Erythroblast (primary cell): ENCODE results near the gene TC2N.
"Not testable (repeated sequence)": the region's sequence is repeated elsewhere in the genome, so short reads cannot be mapped to it uniquely, and the experiment has no call there.

Experiments
- DNase-seq, 2 experiments: peaks; one replicate each; lab custom pipeline; 2025; lab: John Stamatoyannopoulos, UW
- GATA1 ChIP-seq: IDR thresholded peaks from 2 replicates; pipeline ENCODE4 v1.6.1; 2011; ENCODE audit warnings: low read depth, mild to moderate bottlenecking, control low read depth, low read length, moderate library complexity
- POLR2A ChIP-seq: IDR thresholded peaks from 2 replicates; pipeline ENCODE4 v1.6.1; 2011; ENCODE audit warnings: mild to moderate bottlenecking, low read length

The TC2N gene

DNA sequence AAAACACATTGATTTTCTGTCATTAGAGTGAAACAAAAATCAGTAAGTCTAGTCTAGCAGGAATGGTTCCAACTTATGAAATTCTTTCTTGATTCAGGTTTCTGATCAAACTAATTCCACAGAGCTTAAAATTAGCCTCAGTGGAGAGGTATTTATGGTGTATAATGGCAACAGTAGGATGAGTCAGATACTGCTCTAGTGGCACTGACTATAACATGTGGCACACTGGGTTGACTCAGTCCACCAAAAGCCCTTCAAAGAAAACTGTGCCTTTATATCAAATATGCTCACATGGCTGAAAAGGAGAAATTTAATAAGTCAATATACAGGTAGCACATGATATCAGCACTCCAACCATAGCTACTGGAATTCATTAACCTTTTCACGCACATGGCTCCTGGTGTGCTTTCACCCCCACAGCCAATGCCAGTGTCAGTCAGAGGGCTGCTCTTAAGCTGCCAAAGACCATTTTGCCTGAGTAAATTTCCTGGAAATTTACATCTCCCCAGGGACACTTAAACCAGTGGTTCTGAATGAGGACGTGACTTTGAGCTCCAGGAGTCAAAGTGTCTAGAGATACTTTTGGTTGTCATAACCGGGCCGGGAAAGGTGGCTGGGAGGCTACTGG is 113.7 kb downstream of the TC2N start:
- no peak for DNase-seq
- TF ChIP-seq POLR2A (no peak), GATA1 (no peak)

DNA sequence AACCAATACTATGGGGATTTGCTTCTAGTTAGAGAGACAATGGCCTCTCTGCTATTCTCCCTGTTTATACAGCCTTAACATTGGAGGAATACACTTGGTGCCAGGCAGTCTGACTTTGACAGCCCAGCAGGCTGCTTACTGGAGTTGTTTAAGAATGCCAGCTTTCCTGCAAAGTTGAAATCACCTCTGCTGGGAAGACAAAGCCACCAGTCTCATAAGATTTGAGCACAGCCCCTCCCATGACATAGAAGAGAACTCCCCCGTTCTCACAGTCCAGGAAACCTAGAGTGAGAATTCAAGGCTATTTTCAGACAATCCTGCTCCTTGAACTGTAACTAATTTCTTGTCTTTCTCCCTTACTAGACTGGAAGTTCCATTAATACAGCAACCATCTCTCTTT is 114.4 kb downstream of the TC2N start:
- no peak for TF ChIP-seq POLR2A
- no peak for TF ChIP-seq GATA1
- no peak for DNase-seq

DNA sequence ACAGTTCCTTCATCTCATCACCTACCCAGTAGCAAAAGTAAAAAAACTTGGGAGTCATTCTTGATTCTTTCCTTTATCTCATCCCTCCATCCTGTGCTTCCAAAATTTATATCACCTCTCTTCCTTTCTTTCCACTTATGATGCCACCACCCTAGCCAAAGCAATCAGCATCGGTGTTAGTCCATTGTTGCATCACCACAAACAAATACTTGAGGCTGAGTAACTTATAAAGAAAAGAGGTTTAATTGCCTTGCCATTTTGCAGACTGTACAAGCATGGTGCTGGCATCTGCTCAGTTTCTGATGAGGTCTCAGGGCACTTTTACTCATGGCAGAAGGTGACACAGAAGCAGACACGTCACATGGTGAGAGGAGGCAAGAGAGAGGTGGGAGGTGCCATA is 115.6 kb downstream of the TC2N start:
- no peak for TF ChIP-seq GATA1
- TF ChIP-seq POLR2A = no peak

DNA sequence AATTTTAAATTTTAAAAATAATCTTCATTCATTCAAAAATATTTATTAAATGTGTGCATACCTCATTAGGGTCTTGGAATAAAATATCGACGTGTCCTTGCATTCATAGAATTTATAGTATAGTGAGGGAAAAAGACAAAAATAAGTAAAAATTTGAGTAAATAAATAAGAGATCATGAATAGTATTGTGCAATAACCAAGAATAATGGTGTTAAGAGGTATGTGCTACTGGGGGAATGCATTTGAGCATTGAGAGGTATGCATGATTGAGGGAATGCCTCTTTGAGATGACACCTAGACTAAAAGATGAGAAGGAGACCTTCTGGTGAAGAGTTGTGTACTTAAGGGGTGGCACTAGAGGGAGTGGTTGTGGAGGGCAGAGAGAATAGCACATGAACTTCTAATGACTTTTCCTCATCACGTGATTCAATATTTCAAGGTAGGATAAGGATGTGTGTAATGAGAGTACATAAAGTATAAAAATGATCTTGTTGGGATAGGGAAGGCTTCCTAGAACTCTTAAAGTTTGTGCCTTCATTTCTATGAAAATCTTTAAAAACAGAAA is 116.6 kb downstream of the TC2N start:
- DNase-seq = no peak
- TF ChIP-seq POLR2A = no peak
- TF ChIP-seq GATA1 = no peak

More for the DNA sequence above, 115.6 kb downstream of the TC2N start:
- no peak for DNase-seq

DNA sequence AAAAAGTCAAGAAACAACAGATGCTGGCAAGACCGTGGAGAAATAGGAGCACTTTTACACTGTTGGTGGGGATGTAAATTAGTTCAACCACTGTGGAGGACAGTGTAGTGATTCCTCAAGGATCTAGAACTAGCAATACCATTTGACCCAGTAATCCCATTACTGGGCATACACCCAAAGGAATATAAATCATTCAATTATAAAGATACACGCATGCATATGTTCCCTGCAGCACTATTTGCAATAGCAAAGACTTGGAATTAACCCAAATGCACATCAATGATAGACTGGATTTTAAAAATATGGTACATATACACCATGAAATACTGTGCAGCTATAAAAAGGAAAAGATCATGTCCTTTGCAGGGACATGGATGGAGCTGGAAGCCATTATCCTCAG is 117.5 kb downstream of the TC2N start:
- TF ChIP-seq GATA1 = no peak
- no peak for TF ChIP-seq POLR2A
- DNase-seq = no peak

DNA sequence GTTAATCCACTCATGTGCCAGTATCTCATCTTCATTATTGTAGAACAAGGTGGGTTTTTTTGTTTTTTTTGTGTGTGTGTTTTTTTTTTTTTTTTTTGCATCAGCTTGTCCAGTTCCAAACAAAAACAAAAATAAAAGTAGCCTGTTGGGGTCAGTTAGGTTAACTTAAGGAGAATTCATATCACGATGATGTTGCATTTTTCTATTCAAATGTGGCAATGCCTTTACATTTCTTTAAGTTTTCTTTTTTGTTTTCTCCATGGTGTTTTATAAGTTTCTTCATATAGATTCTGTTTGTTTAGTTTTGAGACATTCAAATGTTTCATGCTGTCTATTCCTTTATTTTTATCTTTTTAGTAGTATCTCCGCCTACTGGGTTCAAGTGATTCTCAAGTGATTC is 119.3 kb downstream of the TC2N start:
- DNase-seq = no peak
- no peak for TF ChIP-seq POLR2A
- TF ChIP-seq GATA1 = no peak

DNA sequence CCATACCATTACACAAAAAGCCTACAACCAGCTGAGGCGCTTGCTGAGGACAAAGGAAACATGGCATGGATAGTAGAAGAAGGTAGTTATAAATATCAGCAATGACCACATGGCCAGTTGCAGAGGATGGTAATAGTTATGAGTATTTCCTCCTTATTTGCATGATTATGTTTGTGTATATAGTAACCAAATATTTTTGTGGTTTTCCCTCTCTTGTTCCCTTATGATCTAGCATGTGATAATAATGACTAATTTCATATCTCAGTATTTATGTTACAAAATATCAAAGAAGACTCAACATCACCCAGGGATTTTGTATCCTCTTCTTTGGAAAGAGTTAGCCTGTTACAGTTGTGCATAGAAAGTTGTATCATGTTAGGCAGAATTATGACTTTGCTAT is 122.0 kb downstream of the TC2N start:
- no peak for DNase-seq
- TF ChIP-seq POLR2A (no peak), GATA1 (no peak)

DNA sequence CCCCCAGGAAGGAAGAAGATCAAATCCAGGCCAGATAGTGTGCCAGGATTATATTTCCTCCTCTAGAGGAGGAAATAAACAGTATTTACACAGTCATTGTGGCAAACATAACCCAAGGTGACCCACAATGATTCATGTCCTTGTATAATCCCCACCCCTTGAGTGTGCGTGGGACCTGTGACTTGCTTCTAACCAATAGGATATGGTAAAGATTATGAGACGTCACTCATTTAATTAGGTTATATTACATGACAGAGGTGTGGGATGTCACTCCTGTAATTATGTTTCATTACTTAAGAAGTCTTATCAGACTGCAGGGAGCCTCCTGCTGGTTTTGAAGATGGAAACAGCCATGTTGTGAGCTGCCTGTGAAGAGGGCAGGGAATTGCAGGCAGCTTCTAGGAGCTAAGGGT is 123.3 kb downstream of the TC2N start:
- TF ChIP-seq POLR2A (no peak), GATA1 (no peak)
- peak in 1 of 2 experiments; percentile 7 for DNase-seq

DNA sequence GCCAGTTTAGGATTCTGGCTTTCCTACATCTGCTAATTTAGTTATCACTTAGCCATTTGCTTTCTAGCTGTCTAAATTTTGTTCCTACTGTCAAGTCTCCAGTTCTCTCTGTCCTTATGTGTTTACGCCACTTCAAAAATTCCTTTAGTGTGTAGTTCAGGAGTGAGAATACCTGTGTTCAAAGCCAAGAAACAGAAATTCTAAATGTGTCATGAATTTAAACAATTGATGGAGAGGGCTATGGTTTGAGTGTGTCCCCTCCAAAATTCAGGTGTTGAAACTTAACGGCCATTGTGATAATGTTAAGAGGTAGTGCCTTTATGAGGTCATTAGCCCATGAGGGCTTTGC is 124.1 kb downstream of the TC2N start:
- no peak for TF ChIP-seq POLR2A
- TF ChIP-seq GATA1 = no peak
- DNase-seq = no peak

DNA sequence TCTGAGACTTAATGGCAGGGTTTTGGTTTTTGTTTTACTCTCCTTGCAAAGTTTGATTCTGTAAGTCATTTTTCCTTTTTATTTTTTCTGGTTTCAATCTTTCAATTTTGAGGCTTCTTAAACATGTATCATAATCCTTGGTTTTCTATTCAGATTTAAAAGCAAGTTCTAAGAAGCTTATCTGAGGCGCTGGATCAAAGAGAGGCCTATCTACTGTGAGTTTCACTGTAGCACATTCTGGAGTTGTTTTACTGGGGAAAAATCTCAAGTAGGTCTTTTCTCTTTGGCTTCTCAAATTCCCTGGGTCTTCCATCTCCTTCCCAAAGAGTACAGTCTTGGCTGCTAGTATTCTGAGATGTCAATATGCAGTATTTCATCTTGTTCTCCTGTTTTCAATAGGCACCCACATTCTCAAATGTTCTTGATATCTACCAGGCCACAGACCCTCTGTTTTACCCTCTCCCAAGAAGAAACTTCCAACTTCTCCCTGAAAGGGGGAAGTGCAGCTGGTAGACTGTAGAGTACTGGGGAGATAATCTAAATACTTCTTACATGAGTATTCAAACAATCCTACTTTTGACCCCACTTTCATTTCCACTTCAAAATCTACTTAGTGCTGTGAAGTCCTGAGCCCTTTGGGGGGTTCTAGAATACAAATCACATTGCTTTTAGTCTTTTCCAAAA is 124.6 kb downstream of the TC2N start:
- DNase-seq = no peak
- no peak for TF ChIP-seq POLR2A
- TF ChIP-seq GATA1 = no peak

DNA sequence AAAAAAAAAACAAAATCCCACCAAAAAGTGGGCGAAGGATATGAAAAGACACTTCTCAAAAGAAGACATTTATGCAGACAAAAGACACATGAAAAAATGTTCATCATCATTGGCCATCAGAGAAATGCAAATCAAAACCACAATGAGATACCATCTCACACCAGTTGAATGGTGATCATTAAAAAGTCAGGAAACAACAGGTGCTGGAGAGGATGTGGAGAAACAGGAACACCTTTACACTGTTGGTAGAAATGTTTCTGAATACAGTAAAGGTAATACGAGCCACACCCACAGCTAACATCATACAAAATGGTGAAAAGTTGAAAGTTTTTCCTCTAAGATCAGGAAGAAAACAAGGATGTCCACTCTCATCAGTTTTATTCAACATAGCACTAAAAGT is 127.5 kb downstream of the TC2N start:
- not testable (repeated sequence) for DNase-seq

DNA sequence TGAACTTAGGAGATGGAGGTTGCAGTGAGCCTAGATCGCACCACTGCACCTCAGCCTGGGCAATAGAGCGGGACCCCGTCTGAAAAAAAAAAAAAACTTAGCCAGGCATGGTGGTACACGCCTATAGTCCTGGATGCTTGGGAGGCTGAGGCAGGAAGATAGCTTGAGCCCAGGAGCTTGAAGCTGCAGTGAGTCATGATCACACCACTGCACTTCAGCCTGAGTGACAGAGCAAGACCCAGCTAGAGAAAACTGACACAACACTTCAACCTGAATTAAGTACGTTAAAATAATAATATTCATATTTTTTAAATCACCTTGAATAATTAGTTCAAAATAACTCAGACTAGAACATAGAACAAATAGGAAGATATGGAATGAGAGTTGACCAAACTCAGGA is 129.7 kb downstream of the TC2N start:
- no peak for DNase-seq
- TF ChIP-seq POLR2A (no peak), GATA1 (no peak)

DNA sequence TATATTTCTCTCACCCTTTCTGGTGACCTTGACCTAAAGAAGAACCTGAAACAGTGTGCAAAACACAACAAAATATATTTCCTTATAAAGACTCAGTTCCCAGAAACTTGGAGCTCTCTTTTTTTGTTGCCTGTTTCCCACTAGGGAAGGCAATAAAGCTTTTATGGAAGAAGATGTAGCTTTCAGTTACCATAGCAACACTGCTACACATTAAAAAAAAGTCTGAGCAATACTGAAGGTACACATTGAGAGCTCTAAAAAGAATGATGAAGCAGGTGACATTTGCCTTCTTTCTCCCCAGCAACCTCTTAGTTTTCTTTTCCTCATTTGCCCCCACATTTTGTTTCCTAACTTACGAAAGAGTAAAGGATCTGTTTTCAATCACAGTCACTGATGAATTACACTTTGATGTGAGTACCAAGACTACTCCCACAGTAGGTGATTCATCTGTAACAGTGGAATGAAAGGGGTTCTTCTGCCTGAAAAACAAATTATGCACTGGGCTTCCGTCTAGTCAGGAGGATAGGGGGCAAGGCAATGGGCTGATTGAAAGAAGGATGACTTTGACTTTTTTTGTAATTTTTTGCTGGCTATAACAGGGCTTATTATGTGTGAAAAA is 134.4 kb downstream of the TC2N start:
- TF ChIP-seq POLR2A (no peak), GATA1 (no peak)
- DNase-seq = no peak

DNA sequence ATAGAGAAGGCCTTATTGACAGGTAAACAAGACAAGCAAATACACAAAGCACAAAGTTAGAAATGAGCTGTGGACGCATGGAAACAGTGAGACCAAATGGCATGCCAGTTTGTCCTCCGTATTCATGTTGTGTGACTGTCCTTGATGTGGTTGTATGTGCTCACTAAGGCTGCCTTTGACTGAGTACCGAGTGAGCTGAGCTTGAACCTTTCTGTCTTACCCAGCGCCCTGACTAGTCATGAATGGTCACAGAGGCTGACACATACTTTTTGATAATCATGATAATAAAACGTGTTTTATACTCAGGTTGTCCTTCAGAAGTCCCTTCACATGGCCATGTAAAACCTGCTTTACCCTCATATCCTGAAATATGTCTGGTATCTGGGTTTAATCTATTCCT is 134.9 kb downstream of the TC2N start:
- TF ChIP-seq POLR2A (no peak), GATA1 (no peak)
- no peak for DNase-seq
